ENCODE measurements around the gene ISG15. TPM values are rescaled to one million over a fixed set of nuclear protein-coding genes. Genes with fewer than 3 reads are reported as not detected.

ISG15 gene
- total RNA-seq, 1 experiment from 2014 or later = 165 TPM

GRCh38 chr1:1034439-1034781 is 21.1 kb downstream of the ISG15 start:
- Mint-ChIP-seq H3K27ac (ENCODE audit: unreplicated experiment) (no peak overlapping the region), H3K36me3 (ENCODE audit: insufficient read depth, unreplicated experiment) (peaks cover 40% of the 10 kb centered on the region), H3K27me3 (ENCODE audit: unreplicated experiment) (no peaks in the 10 kb centered on the region), H3K4me1 (ENCODE audit: low read depth, unreplicated experiment) (no peaks in the 10 kb centered on the region), H3K9me3 (ENCODE audit: low read depth, unreplicated experiment) (no peaks in the 10 kb centered on the region), H3K4me3 (ENCODE audit: low read depth, unreplicated experiment) (no peak overlapping the region)
- intact Hi-C loops (cut with micrococcal nuclease; ENCODE audit: unreplicated experiment) = no loop called here
- CTCF ChIA-PET = no interaction called here
- TF ChIP-seq, protein P1, sequence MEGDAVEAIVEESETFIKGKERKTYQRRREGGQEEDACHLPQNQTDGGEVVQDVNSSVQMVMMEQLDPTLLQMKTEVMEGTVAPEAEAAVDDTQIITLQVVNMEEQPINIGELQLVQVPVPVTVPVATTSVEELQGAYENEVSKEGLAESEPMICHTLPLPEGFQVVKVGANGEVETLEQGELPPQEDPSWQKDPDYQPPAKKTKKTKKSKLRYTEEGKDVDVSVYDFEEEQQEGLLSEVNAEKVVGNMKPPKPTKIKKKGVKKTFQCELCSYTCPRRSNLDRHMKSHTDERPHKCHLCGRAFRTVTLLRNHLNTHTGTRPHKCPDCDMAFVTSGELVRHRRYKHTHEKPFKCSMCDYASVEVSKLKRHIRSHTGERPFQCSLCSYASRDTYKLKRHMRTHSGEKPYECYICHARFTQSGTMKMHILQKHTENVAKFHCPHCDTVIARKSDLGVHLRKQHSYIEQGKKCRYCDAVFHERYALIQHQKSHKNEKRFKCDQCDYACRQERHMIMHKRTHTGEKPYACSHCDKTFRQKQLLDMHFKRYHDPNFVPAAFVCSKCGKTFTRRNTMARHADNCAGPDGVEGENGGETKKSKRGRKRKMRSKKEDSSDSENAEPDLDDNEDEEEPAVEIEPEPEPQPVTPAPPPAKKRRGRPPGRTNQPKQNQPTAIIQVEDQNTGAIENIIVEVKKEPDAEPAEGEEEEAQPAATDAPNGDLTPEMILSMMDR (IDR thresholded peaks at IDR 0.05; ENCODE audit: unreplicated experiment) = no peak
- BruUV-seq (replicated peaks) = no TSS peak
- no peak for DNase-seq

DNA sequence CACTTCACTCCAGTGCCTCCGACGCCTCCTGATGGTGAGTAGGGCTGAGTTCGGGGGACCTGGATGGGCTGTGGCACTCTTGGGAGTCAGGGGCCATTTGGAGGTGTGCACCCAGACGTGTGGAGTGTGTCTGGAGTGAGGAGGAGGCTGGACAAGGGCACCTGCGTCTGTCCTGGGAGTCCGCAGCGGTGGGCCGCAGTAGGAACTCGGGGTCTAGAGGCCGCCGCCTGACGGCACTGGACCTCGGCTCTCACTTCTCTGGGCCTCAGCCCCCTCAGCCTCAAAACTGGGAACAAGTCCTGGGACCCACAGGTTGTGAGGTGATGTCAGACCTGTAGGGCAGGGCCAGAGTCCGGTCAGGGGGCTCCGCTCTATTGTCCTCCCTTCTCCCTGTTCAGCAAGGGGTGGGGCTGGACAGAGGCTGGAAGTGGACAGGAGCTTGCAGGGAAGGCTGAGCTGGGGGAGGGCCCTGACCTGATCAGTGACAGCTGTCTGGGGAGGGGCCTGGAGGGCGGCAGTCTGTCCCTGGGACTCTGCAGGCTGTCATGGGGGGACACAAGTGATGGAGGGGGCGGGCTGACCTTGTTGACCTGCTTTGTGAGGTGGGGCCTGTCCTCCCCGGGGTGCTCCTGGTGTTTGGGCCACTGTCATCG is 22.1 kb downstream of the ISG15 start:
- no peaks in the 10 kb centered on the region for H3K4me1 Mint-ChIP-seq (ENCODE audit: low read depth, unreplicated experiment)
- H3K4me3 Mint-ChIP-seq (ENCODE audit: low read depth, unreplicated experiment) = no peak overlapping the region
- no TSS peak for BruUV-seq (replicated peaks)
- CTCF ChIA-PET = no interaction called here
- intact Hi-C loops (cut with micrococcal nuclease; ENCODE audit: unreplicated experiment) = no loop called here
- TF ChIP-seq, protein P1 (IDR thresholded peaks at IDR 0.05; ENCODE audit: unreplicated experiment) = no peak
- H3K36me3 Mint-ChIP-seq (ENCODE audit: insufficient read depth, unreplicated experiment) = peaks cover 49% of the 10 kb centered on the region
- DNase-seq = no peak
- no peaks in the 10 kb centered on the region for H3K27me3 Mint-ChIP-seq (ENCODE audit: unreplicated experiment)
- H3K9me3 Mint-ChIP-seq (ENCODE audit: low read depth, unreplicated experiment) = no peaks in the 10 kb centered on the region
- no peak overlapping the region for H3K27ac Mint-ChIP-seq (ENCODE audit: unreplicated experiment)

GRCh38 chr1:1037366-1038327 is 24.4 kb downstream of the ISG15 start:
- intact Hi-C loops (cut with micrococcal nuclease; ENCODE audit: unreplicated experiment) = no loop called here
- H3K36me3 Mint-ChIP-seq (ENCODE audit: insufficient read depth, unreplicated experiment) = peaks cover 45% of the 10 kb centered on the region
- H3K27ac Mint-ChIP-seq (ENCODE audit: unreplicated experiment) = no peak overlapping the region
- BruUV-seq (replicated peaks) = no TSS peak
- no peaks in the 10 kb centered on the region for H3K4me1 Mint-ChIP-seq (ENCODE audit: low read depth, unreplicated experiment)
- no peak overlapping the region for H3K4me3 Mint-ChIP-seq (ENCODE audit: low read depth, unreplicated experiment)
- CTCF ChIA-PET = no interaction called here
- DNase-seq = no peak
- TF ChIP-seq, protein P1 (IDR thresholded peaks at IDR 0.05; ENCODE audit: unreplicated experiment) = no peak
- H3K9me3 Mint-ChIP-seq (ENCODE audit: low read depth, unreplicated experiment) = no peaks in the 10 kb centered on the region
- H3K27me3 Mint-ChIP-seq (ENCODE audit: unreplicated experiment) = no peaks in the 10 kb centered on the region

GRCh38 chr1:1038694-1039093 is 25.4 kb downstream of the ISG15 start:
- no peaks in the 10 kb centered on the region for H3K27me3 Mint-ChIP-seq (ENCODE audit: unreplicated experiment)
- CTCF ChIA-PET = no interaction called here
- BruUV-seq (replicated peaks) = no TSS peak
- intact Hi-C loops (cut with micrococcal nuclease; ENCODE audit: unreplicated experiment) = no loop called here
- H3K4me3 Mint-ChIP-seq (ENCODE audit: low read depth, unreplicated experiment) = no peak overlapping the region
- TF ChIP-seq, protein P1 (IDR thresholded peaks at IDR 0.05; ENCODE audit: unreplicated experiment) = no peak
- H3K9me3 Mint-ChIP-seq (ENCODE audit: low read depth, unreplicated experiment) = no peaks in the 10 kb centered on the region
- H3K27ac Mint-ChIP-seq (ENCODE audit: unreplicated experiment) = no peak overlapping the region
- peaks cover 54% of the 10 kb centered on the region for H3K36me3 Mint-ChIP-seq (ENCODE audit: insufficient read depth, unreplicated experiment)
- no peaks in the 10 kb centered on the region for H3K4me1 Mint-ChIP-seq (ENCODE audit: low read depth, unreplicated experiment)
- no peak for DNase-seq

Measured in Calu3 (cell line).